Measurements from ENCODE around the gene TUT4.

DNA sequence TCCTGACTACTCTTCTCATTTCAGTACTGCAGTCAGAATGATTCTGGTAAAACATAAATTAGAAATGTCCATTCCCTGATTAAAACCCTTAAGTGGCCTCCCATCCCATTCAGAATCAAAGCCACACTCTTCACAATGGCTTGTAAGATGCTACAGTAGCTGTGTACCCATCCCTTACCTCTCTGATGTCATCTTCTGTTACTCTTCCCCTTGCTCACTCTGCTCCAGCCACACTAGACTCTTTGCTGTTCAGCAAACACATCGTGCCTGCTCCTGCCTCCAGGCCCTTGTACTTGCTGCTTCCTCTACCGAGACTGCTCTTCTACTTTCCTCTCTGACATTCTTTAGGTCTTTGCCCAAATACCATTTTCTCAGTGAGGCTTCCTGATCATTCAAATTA, 45.0 kb upstream of the TUT4 start:
- TF ChIP-seq, protein P1, sequence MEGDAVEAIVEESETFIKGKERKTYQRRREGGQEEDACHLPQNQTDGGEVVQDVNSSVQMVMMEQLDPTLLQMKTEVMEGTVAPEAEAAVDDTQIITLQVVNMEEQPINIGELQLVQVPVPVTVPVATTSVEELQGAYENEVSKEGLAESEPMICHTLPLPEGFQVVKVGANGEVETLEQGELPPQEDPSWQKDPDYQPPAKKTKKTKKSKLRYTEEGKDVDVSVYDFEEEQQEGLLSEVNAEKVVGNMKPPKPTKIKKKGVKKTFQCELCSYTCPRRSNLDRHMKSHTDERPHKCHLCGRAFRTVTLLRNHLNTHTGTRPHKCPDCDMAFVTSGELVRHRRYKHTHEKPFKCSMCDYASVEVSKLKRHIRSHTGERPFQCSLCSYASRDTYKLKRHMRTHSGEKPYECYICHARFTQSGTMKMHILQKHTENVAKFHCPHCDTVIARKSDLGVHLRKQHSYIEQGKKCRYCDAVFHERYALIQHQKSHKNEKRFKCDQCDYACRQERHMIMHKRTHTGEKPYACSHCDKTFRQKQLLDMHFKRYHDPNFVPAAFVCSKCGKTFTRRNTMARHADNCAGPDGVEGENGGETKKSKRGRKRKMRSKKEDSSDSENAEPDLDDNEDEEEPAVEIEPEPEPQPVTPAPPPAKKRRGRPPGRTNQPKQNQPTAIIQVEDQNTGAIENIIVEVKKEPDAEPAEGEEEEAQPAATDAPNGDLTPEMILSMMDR (conservative IDR thresholded peaks at IDR 0.05; ENCODE audit: low read depth, low read length): no peak
- no peak for TF ChIP-seq EZH2 (IDR thresholded peaks at IDR 0.05; ENCODE audit: borderline replicate concordance, low read depth, low read length, poor library complexity, severe bottlenecking)
